Measurements from ENCODE around the gene EXD2. TPM values are rescaled to one million over a fixed set of nuclear protein-coding genes. Genes with fewer than 3 reads are reported as not detected.

EXD2 gene
- 20.9 and 23.3 TPM in 2 replicates for total RNA-seq

GRCh38 chr14:69191340-69192111 is at the start of gene EXD2:
EXD2 (plus strand) TSS chr14:69191498; CDS start chr14:69209471, 17,973 bp downstream.

GRCh38 chr14:69152902-69153151 is 38.5 kb upstream of the EXD2 start, which contains the start of gene DCAF5:
DCAF5 (minus strand) TSS chr14:69153119; CDS start chr14:69152978, 141 bp downstream.

GRCh38 chr14:69259527-69260189 is 68.4 kb downstream of the EXD2 start, which contains the start of gene GALNT16:
GALNT16 (plus strand) TSS chr14:69260158; CDS start chr14:69260291, 133 bp downstream.

Small RNA genes lying within 50 kb of the gene (small RNA-seq; reads per million reads assigned to genes)
- gene RF00019, result not detected

Other genes with a start within 250 kb of the EXD2 start
- 312 and 605 TPM in 2 replicates for gene ACTN1, start 212.2 kb upstream of the EXD2 start, total RNA-seq
- 29.5 and 35.9 TPM in 2 replicates for gene DCAF5, start 38.4 kb upstream of the EXD2 start, total RNA-seq
- 0.29 and 0.33 TPM in 2 replicates for gene GALNT16, start 68.7 kb downstream of the EXD2 start, total RNA-seq
- gene ERH, start 206.8 kb downstream of the EXD2 start, total RNA-seq, result 126 and 132 TPM in 2 replicates
- gene SLC39A9, start 207.2 kb downstream of the EXD2 start, total RNA-seq, result 127 and 139 TPM in 2 replicates